ENCODE results near the gene ABCA1. TPM values are rescaled to one million over a fixed set of nuclear protein-coding genes. Genes with fewer than 3 reads are reported as not detected.

The ABCA1 gene
- total RNA-seq, 4 donors from 2014 or later, result 87.3 to 188 (median 124) TPM

GRCh38 chr9:104849023-104849422, 78.9 kb downstream of the ABCA1 start:
- ATAC-seq (ENCODE audit: low FRiP score), result no peak
- DNase-seq (ENCODE audit: low spot score), result no peak
- TF ChIP-seq, protein P1, sequence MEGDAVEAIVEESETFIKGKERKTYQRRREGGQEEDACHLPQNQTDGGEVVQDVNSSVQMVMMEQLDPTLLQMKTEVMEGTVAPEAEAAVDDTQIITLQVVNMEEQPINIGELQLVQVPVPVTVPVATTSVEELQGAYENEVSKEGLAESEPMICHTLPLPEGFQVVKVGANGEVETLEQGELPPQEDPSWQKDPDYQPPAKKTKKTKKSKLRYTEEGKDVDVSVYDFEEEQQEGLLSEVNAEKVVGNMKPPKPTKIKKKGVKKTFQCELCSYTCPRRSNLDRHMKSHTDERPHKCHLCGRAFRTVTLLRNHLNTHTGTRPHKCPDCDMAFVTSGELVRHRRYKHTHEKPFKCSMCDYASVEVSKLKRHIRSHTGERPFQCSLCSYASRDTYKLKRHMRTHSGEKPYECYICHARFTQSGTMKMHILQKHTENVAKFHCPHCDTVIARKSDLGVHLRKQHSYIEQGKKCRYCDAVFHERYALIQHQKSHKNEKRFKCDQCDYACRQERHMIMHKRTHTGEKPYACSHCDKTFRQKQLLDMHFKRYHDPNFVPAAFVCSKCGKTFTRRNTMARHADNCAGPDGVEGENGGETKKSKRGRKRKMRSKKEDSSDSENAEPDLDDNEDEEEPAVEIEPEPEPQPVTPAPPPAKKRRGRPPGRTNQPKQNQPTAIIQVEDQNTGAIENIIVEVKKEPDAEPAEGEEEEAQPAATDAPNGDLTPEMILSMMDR (IDR thresholded peaks at IDR 0.05), result no peak

GRCh38 chr9:104844710-104845109, 83.2 kb downstream of the ABCA1 start:
- TF ChIP-seq, protein P1 (IDR thresholded peaks at IDR 0.05), result no peak
- no peak for DNase-seq (ENCODE audit: low spot score)
- ATAC-seq (ENCODE audit: low FRiP score), result no peak

DNA sequence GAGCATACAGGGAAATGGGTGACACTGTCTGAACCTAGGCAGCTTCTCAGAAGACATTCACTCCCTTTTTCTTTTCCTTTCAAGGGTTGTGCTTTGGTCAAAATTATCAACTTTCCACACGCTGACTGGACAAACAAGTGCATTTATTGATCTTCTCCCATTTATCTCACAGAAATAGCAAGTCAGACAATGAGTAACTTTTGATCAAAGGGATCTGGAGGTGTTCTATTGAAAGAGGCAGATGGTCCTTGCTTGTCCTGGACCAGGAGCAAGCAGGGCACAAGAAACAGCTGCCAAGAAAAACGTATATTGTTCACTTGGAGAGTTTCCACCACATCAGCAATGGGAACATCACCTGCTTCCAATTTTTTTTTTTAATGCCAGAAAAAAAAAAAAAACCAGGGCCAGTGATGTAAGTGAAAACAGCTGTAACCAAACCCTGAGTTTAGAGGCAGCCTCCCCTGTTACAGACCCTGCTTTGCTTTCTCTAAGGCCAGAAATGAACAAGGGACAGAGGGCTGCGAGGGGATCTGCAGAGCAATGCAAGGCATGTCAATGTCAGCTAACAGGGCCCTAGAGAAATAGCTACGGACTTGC, 84.2 kb downstream of the ABCA1 start:
- DNase-seq (ENCODE audit: low spot score) (no peak), ATAC-seq (ENCODE audit: low FRiP score) (no peak)
- TF ChIP-seq, protein P1 (IDR thresholded peaks at IDR 0.05), result no peak

GRCh38 chr9:104842698-104843097, 85.3 kb downstream of the ABCA1 start:
- ATAC-seq (ENCODE audit: low FRiP score) (no peak), DNase-seq (ENCODE audit: low spot score) (no peak)
- TF ChIP-seq, protein P1 (IDR thresholded peaks at IDR 0.05), result no peak

- ATAC-seq (ENCODE audit: low FRiP score), result peak; percentile 57
- TF ChIP-seq, protein P1 (IDR thresholded peaks at IDR 0.05), result no peak
Measured at GRCh38 chr9:104841601-104842141, 86.3 kb downstream of the ABCA1 start.

DNA sequence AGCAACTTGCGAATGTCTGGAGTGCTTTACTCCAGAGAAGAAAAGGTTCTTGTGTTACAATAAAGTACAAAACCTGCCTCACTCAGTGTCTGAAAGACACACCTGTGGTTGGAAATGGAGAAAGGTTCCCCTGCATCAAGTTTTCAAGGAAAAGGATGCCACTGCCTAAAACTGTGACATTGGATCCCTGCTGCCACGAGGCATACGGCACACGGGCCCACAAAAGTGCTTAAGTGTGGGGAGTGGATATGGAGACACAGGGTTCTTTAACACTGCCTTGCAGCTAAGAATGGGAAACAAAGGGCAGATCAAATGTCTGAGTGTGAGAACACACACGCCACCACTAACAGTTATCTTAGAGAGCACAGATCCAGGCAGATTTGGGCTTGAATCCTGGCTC, 89.0 kb downstream of the ABCA1 start:
- TF ChIP-seq, protein P1 (IDR thresholded peaks at IDR 0.05), result no peak
- ATAC-seq (ENCODE audit: low FRiP score) (no peak), DNase-seq (ENCODE audit: low spot score) (no peak)

More at GRCh38 chr9:104841601-104842141, 86.3 kb downstream of the ABCA1 start:
- DNase-seq (ENCODE audit: low spot score), result no peak

GRCh38 chr9:104836767-104837166, 91.2 kb downstream of the ABCA1 start:
- ATAC-seq (ENCODE audit: low FRiP score) (no peak), DNase-seq (ENCODE audit: low spot score) (no peak)
- TF ChIP-seq, protein P1 (IDR thresholded peaks at IDR 0.05), result no peak

Measured in omental fat pad (tissue), 4 donors.